GM12878 (cell line): ENCODE results near the gene KIN. TPM values are rescaled to one million over a fixed set of nuclear protein-coding genes. Genes with fewer than 3 reads are reported as not detected.

Experiments
- CBFB ChIP-seq: IDR thresholded peaks from 2 replicates; pipeline ENCODE4 v1.6.1; 2016; ENCODE audit warnings: antibody characterized with exemption, low read depth
- CREB1 ChIP-seq: IDR thresholded peaks from 2 replicates; pipeline ENCODE4 v1.6.1; 2012; ENCODE audit warnings: low read depth, mild to moderate bottlenecking, inconsistent platforms
- DPF2 ChIP-seq: fragments of 450-650 bp; IDR thresholded peaks from 2 replicates; pipeline ENCODE4 v1.6.1; 2017; ENCODE audit warnings: mild to moderate bottlenecking
- ESRRA ChIP-seq: IDR thresholded peaks from 2 replicates; pipeline ENCODE4 v1.6.1; 2012; ENCODE audit warnings: mild to moderate bottlenecking, low read length, improper control_type of control experiment
- HDAC2 ChIP-seq: fragments of 200-600 bp; sonication (generic); IDR thresholded peaks from 2 replicates; pipeline ENCODE4 v1.6.1; 2017
- IKZF2 ChIP-seq, 2 experiments: fragments of 450-650 bp; IDR thresholded peaks; 2 replicates each; pipeline ENCODE4 v1.6.1; 2017; ENCODE audit warnings: mild to moderate bottlenecking in 2 of 2, moderate library complexity in 2 of 2
- IRF5 ChIP-seq: fragments of 450-650 bp; IDR thresholded peaks from 2 replicates; pipeline ENCODE4 v1.6.1; 2017; ENCODE audit warnings: borderline replicate concordance
- MXI1 ChIP-seq: fragments of 150-350 bp; IDR thresholded peaks from 2 replicates; pipeline ENCODE4 v1.6.1; 2011; ENCODE audit warnings: low read depth, mild to moderate bottlenecking, inconsistent platforms, low read length, improper control_type of control experiment
- MYC ChIP-seq: IDR thresholded peaks from 2 replicates; pipeline ENCODE4 v1.6.1; 2011; ENCODE audit warnings: mild to moderate bottlenecking, low read length, moderate library complexity, inconsistent platforms; ENCODE audit not compliant: insufficient read depth, insufficient replicate concordance, insufficient read length, severe bottlenecking
- PML ChIP-seq: IDR thresholded peaks from 2 replicates; pipeline ENCODE4 v1.6.1; 2012; ENCODE audit warnings: low read length, inconsistent platforms
- REST ChIP-seq: IDR thresholded peaks from 2 replicates; pipeline ENCODE4 v1.6.1; 2012; ENCODE audit warnings: mild to moderate bottlenecking, low read depth, low read length
- RUNX3 ChIP-seq: IDR thresholded peaks from 2 replicates; pipeline ENCODE4 v1.6.1; 2012; ENCODE audit warnings: low read length, inconsistent platforms
- SIN3A ChIP-seq: IDR thresholded peaks from 2 replicates; pipeline ENCODE4 v1.6.1; 2012; ENCODE audit warnings: low read depth, low read length, improper control_type of control experiment
- TCF7 ChIP-seq: IDR thresholded peaks from 2 replicates; pipeline ENCODE4 v1.6.1; 2014; ENCODE audit warnings: antibody characterized with exemption, borderline replicate concordance
- ZNF207 ChIP-seq: fragments of 450-650 bp; IDR thresholded peaks from 2 replicates; pipeline ENCODE4 v1.6.1; 2014; ENCODE audit warnings: antibody characterized with exemption, mild to moderate bottlenecking, borderline replicate concordance
- polyA plus RNA-seq, 11 experiments: library from polyadenylated mRNA; depleted of rRNA in 4 of 11; unstranded in 6 of 11; stranded (reverse) in 5 of 11; fragments of >200 nt; fragmentation: Nextera tagmentation in 4 of 11; fragmentation: Illumina TruSeq in 1 of 11; extraction: Ambion mirVana in 4 of 11; extraction: Trizol in 1 of 11; gene quantifications; 1 replicate in 1 of 11; 2 replicates in 10 of 11; pipeline versions ENCODE4 v1.2.1 to v1.2.3, GENCODE V29; 2011 to 2016; ENCODE audit warnings: inconsistent platforms in 2 of 11, missing spikeins in 2 of 11, low read depth in 1 of 11
- total RNA-seq, 4 experiments: library from RNA; depleted of rRNA in 3 of 4; stranded (reverse); fragments of >200 nt in 3 of 4; fragmentation: Illumina TruSeq in 1 of 4; extraction: Trizol in 1 of 4; gene quantifications; 2 replicates each; pipeline versions ENCODE4 v1.2.1 to v1.2.3, GENCODE V29; 2013 to 2021
- TF ChIP-seq, protein P1 (sequence below): fragments of 450-650 bp; IDR thresholded peaks from 2 replicates; pipeline ENCODE4 v1.6.1; 2016; ENCODE audit warnings: mild to moderate bottlenecking, moderate library complexity, borderline replicate concordance
- TF ChIP-seq, protein P2 (sequence below): fragments of 150-350 bp; IDR thresholded peaks from 2 replicates; pipeline ENCODE4 v1.6.1; 2014; ENCODE audit warnings: mild to moderate bottlenecking, low read depth, low read length

Gene KIN
- total and polyA plus RNA-seq, 10 of the 15 experiments (the other 5 are each of a cell fraction or from before 2014, with no cell fraction given) = 6.8 to 33.2 (median 11.3) TPM

- TF ChIP-seq, protein P1, sequence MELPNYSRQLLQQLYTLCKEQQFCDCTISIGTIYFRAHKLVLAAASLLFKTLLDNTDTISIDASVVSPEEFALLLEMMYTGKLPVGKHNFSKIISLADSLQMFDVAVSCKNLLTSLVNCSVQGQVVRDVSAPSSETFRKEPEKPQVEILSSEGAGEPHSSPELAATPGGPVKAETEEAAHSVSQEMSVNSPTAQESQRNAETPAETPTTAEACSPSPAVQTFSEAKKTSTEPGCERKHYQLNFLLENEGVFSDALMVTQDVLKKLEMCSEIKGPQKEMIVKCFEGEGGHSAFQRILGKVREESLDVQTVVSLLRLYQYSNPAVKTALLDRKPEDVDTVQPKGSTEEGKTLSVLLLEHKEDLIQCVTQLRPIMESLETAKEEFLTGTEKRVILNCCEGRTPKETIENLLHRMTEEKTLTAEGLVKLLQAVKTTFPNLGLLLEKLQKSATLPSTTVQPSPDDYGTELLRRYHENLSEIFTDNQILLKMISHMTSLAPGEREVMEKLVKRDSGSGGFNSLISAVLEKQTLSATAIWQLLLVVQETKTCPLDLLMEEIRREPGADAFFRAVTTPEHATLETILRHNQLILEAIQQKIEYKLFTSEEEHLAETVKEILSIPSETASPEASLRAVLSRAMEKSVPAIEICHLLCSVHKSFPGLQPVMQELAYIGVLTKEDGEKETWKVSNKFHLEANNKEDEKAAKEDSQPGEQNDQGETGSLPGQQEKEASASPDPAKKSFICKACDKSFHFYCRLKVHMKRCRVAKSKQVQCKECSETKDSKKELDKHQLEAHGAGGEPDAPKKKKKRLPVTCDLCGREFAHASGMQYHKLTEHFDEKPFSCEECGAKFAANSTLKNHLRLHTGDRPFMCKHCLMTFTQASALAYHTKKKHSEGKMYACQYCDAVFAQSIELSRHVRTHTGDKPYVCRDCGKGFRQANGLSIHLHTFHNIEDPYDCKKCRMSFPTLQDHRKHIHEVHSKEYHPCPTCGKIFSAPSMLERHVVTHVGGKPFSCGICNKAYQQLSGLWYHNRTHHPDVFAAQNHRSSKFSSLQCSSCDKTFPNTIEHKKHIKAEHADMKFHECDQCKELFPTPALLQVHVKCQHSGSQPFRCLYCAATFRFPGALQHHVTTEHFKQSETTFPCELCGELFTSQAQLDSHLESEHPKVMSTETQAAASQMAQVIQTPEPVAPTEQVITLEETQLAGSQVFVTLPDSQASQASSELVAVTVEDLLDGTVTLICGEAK = peak; percentile 3; the same call in 1 of the 2 replicates
- TF ChIP-seq MYC (no peak), ZNF207 (peak; percentile 80; the same call in 1 of the 2 replicates), DPF2 (peak; percentile 52; the same call in 1 of the 2 replicates), HDAC2 (0 out of 2 replicates have a peak, but pooled peaks have one; percentile 67), TCF7 (no peak), IKZF2 (IDR thresholded peaks at IDR 0.05) (no peak), RUNX3 (no peak; the same call in 1 of the 2 replicates), CREB1 (peak; percentile 31; the same call in 1 of the 2 replicates), ESRRA (peak; percentile 62; the same call in 1 of the 2 replicates), PML (peak; percentile 21; the same call in 1 of the 2 replicates), CBFB (peak; percentile 76), IRF5 (no peak), SIN3A (peak; percentile 91), REST (no peak), MXI1 (peak; percentile 75)
- TF ChIP-seq, protein P2, sequence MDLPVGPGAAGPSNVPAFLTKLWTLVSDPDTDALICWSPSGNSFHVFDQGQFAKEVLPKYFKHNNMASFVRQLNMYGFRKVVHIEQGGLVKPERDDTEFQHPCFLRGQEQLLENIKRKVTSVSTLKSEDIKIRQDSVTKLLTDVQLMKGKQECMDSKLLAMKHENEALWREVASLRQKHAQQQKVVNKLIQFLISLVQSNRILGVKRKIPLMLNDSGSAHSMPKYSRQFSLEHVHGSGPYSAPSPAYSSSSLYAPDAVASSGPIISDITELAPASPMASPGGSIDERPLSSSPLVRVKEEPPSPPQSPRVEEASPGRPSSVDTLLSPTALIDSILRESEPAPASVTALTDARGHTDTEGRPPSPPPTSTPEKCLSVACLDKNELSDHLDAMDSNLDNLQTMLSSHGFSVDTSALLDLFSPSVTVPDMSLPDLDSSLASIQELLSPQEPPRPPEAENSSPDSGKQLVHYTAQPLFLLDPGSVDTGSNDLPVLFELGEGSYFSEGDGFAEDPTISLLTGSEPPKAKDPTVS = no peak
Measured at GRCh38 chr10:7818295-7819120, 30.7 kb upstream of the KIN start, which contains the start of gene TAF3 (continued).
